GM12864 (cell line): ENCODE measurements around the gene EGF.
"Not testable (repeated sequence)": the region's sequence is repeated elsewhere in the genome, so short reads cannot be mapped to it uniquely, and the experiment has no call there.

Experiments used
- DNase-seq: peaks from one replicate; pipeline ENCODE4 v3.0.0-alpha.2; 2011; ENCODE audit warnings: low read depth
- H3K4me3 ChIP-seq: 2 replicates; pipeline ENCODE4 v1.5.1; 2011; ENCODE audit warnings: mild to moderate bottlenecking, low read depth, low read length, control low read depth
- CTCF ChIP-seq: IDR thresholded peaks from 2 replicates; pipeline ENCODE4 v1.5.1; 2011; ENCODE audit warnings: low read depth, mild to moderate bottlenecking, moderate library complexity, low read length, control low read depth, inconsistent platforms; ENCODE audit errors: missing control alignments

The EGF gene

GRCh38 chr4:109945056-109945455 is 32.4 kb downstream of the EGF start:
- TF ChIP-seq CTCF: no peak
- H3K4me3 ChIP-seq: no peak overlapping the region
- no peak for DNase-seq

- H3K4me3 ChIP-seq: no peak overlapping the region
- no peak for DNase-seq
- TF ChIP-seq CTCF: no peak
Observed at GRCh38 chr4:109946120-109946519, 33.4 kb downstream of the EGF start.

GRCh38 chr4:109947457-109947856 is 34.8 kb downstream of the EGF start:
- DNase-seq: no peak
- no peak for TF ChIP-seq CTCF

GRCh38 chr4:109947918-109948317 is 35.2 kb downstream of the EGF start:
- no peak for DNase-seq
- no peak for TF ChIP-seq CTCF
- no peak overlapping the region for H3K4me3 ChIP-seq

More at GRCh38 chr4:109947457-109947856, 34.8 kb downstream of the EGF start:
- no peak overlapping the region for H3K4me3 ChIP-seq

GRCh38 chr4:109949099-109949718 is 36.5 kb downstream of the EGF start:
- not testable (repeated sequence) for DNase-seq, H3K4me3 ChIP-seq

- DNase-seq: no peak
- H3K4me3 ChIP-seq: no peak overlapping the region
- TF ChIP-seq CTCF: no peak
Observed at GRCh38 chr4:109952612-109953011, 39.9 kb downstream of the EGF start.

GRCh38 chr4:109953556-109953955 is 40.9 kb downstream of the EGF start:
- no peak for TF ChIP-seq CTCF
- no peak overlapping the region for H3K4me3 ChIP-seq
- DNase-seq: no peak
